HepG2 (cell line): ENCODE data around the gene WDR6. TPM values are rescaled to one million over a fixed set of nuclear protein-coding genes. Genes with fewer than 3 reads are reported as not detected.

ENCODE experiments used
- BORCS8-MEF2B ChIP-seq: sonication (generic); formaldehyde crosslinking; IDR thresholded peaks from 2 replicates; pipeline ENCODE4 v1.8.0; 2022; ENCODE audit warnings: mild to moderate bottlenecking, missing genetic modification reagents
- CAMTA2 ChIP-seq: sonication (generic); formaldehyde crosslinking; IDR thresholded peaks from 2 replicates; pipeline ENCODE4 v1.4.0; 2020; ENCODE audit warnings: mild to moderate bottlenecking, missing genetic modification reagents, borderline replicate concordance
- DR1 ChIP-seq: sonication (generic); formaldehyde crosslinking; IDR thresholded peaks from 2 replicates; pipeline ENCODE4 v1.8.0; 2021; ENCODE audit warnings: mild to moderate bottlenecking, missing genetic modification reagents, inconsistent platforms
- HHEX ChIP-seq: IDR thresholded peaks from 2 replicates; pipeline ENCODE4 v1.6.1; 2016; ENCODE audit warnings: control low read depth
- MED13 ChIP-seq: sonication (generic); formaldehyde crosslinking; IDR thresholded peaks from 2 replicates; pipeline ENCODE4 v1.5.0; 2020; ENCODE audit warnings: missing genetic modification reagents
- NR2F2 ChIP-seq: IDR thresholded peaks from 2 replicates; pipeline ENCODE4 v1.6.1; 2012; ENCODE audit warnings: low read depth, inconsistent platforms, borderline replicate concordance
- RAD51 ChIP-seq: fragments of 450-650 bp; IDR thresholded peaks from 2 replicates; pipeline ENCODE4 v1.6.1; 2016; ENCODE audit warnings: borderline replicate concordance
- RCOR2 ChIP-seq: IDR thresholded peaks from 2 replicates; pipeline ENCODE4 v1.6.1; 2016; ENCODE audit warnings: missing biosample characterization, missing genetic modification reagents
- SKI ChIP-seq: fragments of 450-650 bp; IDR thresholded peaks from one replicate; pipeline ENCODE4 v1.6.1; 2018; ENCODE audit warnings: mild to moderate bottlenecking; ENCODE audit not compliant: partially characterized antibody
- SRF ChIP-seq: IDR thresholded peaks from 2 replicates; pipeline ENCODE4 v1.6.1; 2011; ENCODE audit warnings: mild to moderate bottlenecking, low read depth, low read length, moderate library complexity
- SRSF9 ChIP-seq: fragments of 200-400 bp; formaldehyde crosslinking; IDR thresholded peaks from 2 replicates; pipeline ENCODE4 v1.6.1; 2018; ENCODE audit warnings: borderline replicate concordance, mild to moderate bottlenecking, low read depth, low read length; ENCODE audit not compliant: insufficient read depth, poor library complexity, severe bottlenecking
- ZFP41 ChIP-seq: sonication (generic); formaldehyde crosslinking; IDR thresholded peaks from 2 replicates; pipeline ENCODE4 v1.4.0; 2020; ENCODE audit warnings: mild to moderate bottlenecking, missing genetic modification reagents, borderline replicate concordance
- ZNF256 ChIP-seq: sonication (generic); formaldehyde crosslinking; conservative IDR thresholded peaks from 2 replicates; pipeline ENCODE4 v1.4.0; 2020; ENCODE audit warnings: missing genetic modification reagents
- ZNF563 ChIP-seq: sonication (generic); formaldehyde crosslinking; IDR thresholded peaks from 2 replicates; pipeline ENCODE4 v1.8.0; 2022; ENCODE audit warnings: mild to moderate bottlenecking, moderate library complexity, missing genetic modification reagents
- ZNF703 ChIP-seq: sonication (generic); formaldehyde crosslinking; IDR thresholded peaks from 2 replicates; pipeline ENCODE4 v1.5.1; 2020; ENCODE audit warnings: missing genetic modification reagents, mild to moderate bottlenecking, moderate library complexity, borderline replicate concordance
- ZNF737 ChIP-seq: sonication (generic); formaldehyde crosslinking; IDR thresholded peaks from 2 replicates; pipeline ENCODE4 v1.5.0; 2020; ENCODE audit warnings: missing genetic modification reagents, mild to moderate bottlenecking, borderline replicate concordance
- ZNF761 ChIP-seq: sonication (generic); formaldehyde crosslinking; conservative IDR thresholded peaks from 2 replicates; pipeline ENCODE4 v1.4.0; 2020; ENCODE audit warnings: mild to moderate bottlenecking, missing genetic modification reagents
- ZNF782 ChIP-seq: sonication (generic); formaldehyde crosslinking; IDR thresholded peaks from 2 replicates; pipeline ENCODE4 v1.4.0; 2020; ENCODE audit warnings: missing genetic modification reagents, mild to moderate bottlenecking, borderline replicate concordance
- polyA plus RNA-seq, 8 experiments: library from polyadenylated mRNA; depleted of rRNA in 3 of 8; stranded (reverse) in 7 of 8; unstranded in 1 of 8; fragments of >200 nt; fragmentation: Illumina TruSeq in 4 of 8; extraction: Trizol in 4 of 8; gene quantifications; 2 replicates each; pipeline versions ENCODE4 v1.2.1 to v1.2.3, GENCODE V29; 2011 to 2016; ENCODE audit warnings: low read depth in 4 of 8, missing spikeins in 1 of 8, mixed read lengths in 1 of 8; ENCODE audit not compliant: insufficient read depth in 1 of 8
- total RNA-seq, 5 experiments: library from RNA; depleted of rRNA; stranded (reverse); fragments of >200 nt; fragmentation: Illumina TruSeq; extraction: Trizol; gene quantifications; 2 replicates each; pipeline ENCODE4 v1.2.3, GENCODE V29; 2016; ENCODE audit warnings: low read depth in 1 of 5
- TF ChIP-seq, protein P1 (sequence below): sonication (generic); formaldehyde crosslinking; IDR thresholded peaks from 2 replicates; pipeline ENCODE4 v1.5.1; 2020; ENCODE audit warnings: missing genetic modification reagents, mild to moderate bottlenecking, borderline replicate concordance
- TF ChIP-seq, protein P2 (sequence below): IDR thresholded peaks from 2 replicates; pipeline ENCODE4 v1.6.1; 2018; ENCODE audit warnings: missing genetic modification reagents, mild to moderate bottlenecking, missing compliant biosample characterization
- TF ChIP-seq, protein P3 (sequence below), 2 experiments: sonication (generic) in 1 of 2; formaldehyde crosslinking in 1 of 2; IDR thresholded peaks; 2 replicates each; pipeline versions ENCODE4 v1.4.0 to v1.6.1; 2016 to 2020; ENCODE audit warnings: borderline replicate concordance in 1 of 2, low read depth in 1 of 2, mild to moderate bottlenecking in 1 of 2, missing genetic modification reagents in 1 of 2

Gene WDR6
- total and polyA plus RNA-seq, 2 of the 13 experiments (the other 11 are each of a cell fraction or from before 2014, with no cell fraction given) = 73.4 to 139 TPM

DNA sequence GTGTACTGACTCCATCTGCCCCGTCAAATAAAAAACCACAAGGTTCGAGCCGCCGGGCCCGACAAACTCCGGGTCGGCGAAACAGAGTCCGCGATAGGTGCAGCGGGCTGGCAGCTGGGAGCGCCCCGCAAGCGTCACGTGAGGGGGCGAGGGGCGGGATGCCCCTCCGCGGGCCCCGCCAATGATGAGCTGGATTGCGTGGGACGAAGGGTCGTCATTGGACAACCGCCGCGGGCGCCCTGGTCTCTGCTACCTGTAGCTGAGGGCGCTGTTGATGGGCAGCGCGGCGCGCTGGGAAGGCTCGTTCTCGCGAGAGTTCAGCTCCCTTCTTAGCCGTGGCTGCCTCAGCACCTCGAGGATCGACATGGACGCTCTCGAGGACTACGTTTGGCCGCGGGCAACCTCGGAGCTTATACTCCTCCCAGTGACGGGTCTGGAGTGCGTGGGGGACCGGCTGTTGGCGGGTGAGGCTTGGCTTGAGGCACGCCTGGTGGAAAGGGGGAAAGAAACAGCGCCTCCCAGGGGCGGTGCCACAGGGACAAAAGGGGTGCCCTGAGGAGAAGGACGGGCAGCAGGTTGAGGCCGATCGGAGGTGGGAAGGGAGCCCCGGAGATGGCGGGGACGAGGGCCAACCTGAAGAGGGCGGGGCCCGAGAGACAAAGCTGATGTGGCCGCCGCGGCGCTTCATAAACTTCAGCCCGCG, at the start of gene WDR6 (continued):
- TF ChIP-seq, protein P1, sequence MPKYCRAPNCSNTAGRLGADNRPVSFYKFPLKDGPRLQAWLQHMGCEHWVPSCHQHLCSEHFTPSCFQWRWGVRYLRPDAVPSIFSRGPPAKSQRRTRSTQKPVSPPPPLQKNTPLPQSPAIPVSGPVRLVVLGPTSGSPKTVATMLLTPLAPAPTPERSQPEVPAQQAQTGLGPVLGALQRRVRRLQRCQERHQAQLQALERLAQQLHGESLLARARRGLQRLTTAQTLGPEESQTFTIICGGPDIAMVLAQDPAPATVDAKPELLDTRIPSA (CRISPR knock-in tag) = peak; percentile 17; the same call in 1 of the 2 replicates
- peak; percentile 28; the same call in 1 of the 2 replicates for TF ChIP-seq NR2F2
- TF ChIP-seq SRF = no peak
- TF ChIP-seq BORCS8-MEF2B (CRISPR knock-in tag) = peak; percentile 88
- TF ChIP-seq, protein P2, sequence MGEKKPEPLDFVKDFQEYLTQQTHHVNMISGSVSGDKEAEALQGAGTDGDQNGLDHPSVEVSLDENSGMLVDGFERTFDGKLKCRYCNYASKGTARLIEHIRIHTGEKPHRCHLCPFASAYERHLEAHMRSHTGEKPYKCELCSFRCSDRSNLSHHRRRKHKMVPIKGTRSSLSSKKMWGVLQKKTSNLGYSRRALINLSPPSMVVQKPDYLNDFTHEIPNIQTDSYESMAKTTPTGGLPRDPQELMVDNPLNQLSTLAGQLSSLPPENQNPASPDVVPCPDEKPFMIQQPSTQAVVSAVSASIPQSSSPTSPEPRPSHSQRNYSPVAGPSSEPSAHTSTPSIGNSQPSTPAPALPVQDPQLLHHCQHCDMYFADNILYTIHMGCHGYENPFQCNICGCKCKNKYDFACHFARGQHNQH (CRISPR knock-in tag) = peak; percentile 73; the same call in 1 of the 2 replicates
- no peak; the same call in 1 of the 2 replicates for TF ChIP-seq ZNF256 (CRISPR knock-in tag)
- no peak for TF ChIP-seq ZNF703 (CRISPR knock-in tag)
- no peak for TF ChIP-seq SKI
- TF ChIP-seq DR1 (CRISPR knock-in tag) = peak; percentile 90
- TF ChIP-seq CAMTA2 = 0 out of 2 replicates have a peak, but pooled peaks have one; percentile 27
- no peak for TF ChIP-seq ZNF737 (CRISPR knock-in tag)
- TF ChIP-seq RAD51 = peak; percentile 83
- TF ChIP-seq RCOR2 (CRISPR knock-in tag) = no peak
- TF ChIP-seq HHEX (CRISPR knock-in tag) = no peak
- no peak for TF ChIP-seq ZFP41 (CRISPR knock-in tag)
- no peak for TF ChIP-seq ZNF782 (CRISPR knock-in tag)
- TF ChIP-seq, protein P3, sequence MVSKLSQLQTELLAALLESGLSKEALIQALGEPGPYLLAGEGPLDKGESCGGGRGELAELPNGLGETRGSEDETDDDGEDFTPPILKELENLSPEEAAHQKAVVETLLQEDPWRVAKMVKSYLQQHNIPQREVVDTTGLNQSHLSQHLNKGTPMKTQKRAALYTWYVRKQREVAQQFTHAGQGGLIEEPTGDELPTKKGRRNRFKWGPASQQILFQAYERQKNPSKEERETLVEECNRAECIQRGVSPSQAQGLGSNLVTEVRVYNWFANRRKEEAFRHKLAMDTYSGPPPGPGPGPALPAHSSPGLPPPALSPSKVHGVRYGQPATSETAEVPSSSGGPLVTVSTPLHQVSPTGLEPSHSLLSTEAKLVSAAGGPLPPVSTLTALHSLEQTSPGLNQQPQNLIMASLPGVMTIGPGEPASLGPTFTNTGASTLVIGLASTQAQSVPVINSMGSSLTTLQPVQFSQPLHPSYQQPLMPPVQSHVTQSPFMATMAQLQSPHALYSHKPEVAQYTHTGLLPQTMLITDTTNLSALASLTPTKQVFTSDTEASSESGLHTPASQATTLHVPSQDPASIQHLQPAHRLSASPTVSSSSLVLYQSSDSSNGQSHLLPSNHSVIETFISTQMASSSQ (IDR thresholded peaks at IDR 0.05; ENCODE audit: low read depth) = no peak
- TF ChIP-seq, protein P3 (CRISPR knock-in tag; IDR thresholded peaks at IDR 0.05; ENCODE audit: borderline replicate concordance) = peak; percentile 16; the same call in 1 of the 2 replicates
- no peak for TF ChIP-seq SRSF9
- no peak; the same call in 1 of the 2 replicates for TF ChIP-seq ZNF563 (CRISPR knock-in tag)
- no peak; the same call in 1 of the 2 replicates for TF ChIP-seq ZNF761 (CRISPR knock-in tag)
- no peak for TF ChIP-seq MED13 (CRISPR knock-in tag)
